NCI-H226 (cell line): ENCODE results near the gene SFMBT1.

Source experiments
- DNase-seq: peaks from one replicate; pipeline ENCODE4 v3.0.0-alpha.2; 2015

Gene SFMBT1

DNA sequence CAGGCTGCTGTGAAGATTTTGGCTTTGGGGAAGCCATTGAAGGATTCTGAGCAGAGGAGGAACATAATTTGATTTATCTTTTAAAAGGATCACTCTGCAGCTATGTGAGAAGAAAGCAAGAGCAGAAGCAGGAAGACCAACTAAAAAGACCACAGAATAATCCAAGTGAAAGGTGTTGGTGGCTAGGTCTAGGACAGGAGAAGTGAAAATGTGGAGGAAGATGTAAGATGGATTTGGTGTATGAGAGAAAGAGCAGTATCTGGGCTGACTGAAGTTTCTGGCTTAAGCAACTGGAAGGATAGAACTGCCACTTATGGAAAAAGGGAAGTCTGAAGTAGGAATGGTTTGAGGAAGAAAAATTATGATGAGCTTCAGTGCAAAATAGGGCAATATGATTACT, 62.0 kb downstream of the SFMBT1 start:
- DNase-seq: no peak

DNA sequence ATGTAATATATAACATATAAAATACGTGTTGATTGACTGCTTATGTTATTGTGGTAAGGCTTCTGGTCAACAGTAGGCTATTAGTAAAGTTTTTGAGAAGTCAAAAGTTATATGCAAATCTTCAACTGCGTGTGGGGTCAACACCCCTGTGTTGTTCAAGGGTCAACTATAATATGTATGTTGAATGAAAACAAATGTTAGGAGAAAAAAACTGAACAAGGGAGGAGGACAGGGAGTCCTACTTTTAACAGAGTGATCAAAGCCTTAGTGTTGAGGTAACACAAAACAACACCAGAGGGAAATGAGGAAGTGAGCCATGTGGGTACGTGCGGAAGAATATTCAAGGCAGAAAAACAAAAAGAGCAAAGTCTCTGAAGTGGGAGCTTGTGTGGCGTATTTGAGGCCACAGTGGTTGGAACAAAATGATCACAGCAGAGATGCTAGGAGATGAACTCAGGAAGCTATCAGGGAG, 62.5 kb downstream of the SFMBT1 start:
- DNase-seq: no peak

GRCh38 chr3:52982839-52983238, 63.0 kb downstream of the SFMBT1 start:
- DNase-seq: no peak

GRCh38 chr3:52979190-52979983, 66.5 kb downstream of the SFMBT1 start:
- no peak for DNase-seq

DNA sequence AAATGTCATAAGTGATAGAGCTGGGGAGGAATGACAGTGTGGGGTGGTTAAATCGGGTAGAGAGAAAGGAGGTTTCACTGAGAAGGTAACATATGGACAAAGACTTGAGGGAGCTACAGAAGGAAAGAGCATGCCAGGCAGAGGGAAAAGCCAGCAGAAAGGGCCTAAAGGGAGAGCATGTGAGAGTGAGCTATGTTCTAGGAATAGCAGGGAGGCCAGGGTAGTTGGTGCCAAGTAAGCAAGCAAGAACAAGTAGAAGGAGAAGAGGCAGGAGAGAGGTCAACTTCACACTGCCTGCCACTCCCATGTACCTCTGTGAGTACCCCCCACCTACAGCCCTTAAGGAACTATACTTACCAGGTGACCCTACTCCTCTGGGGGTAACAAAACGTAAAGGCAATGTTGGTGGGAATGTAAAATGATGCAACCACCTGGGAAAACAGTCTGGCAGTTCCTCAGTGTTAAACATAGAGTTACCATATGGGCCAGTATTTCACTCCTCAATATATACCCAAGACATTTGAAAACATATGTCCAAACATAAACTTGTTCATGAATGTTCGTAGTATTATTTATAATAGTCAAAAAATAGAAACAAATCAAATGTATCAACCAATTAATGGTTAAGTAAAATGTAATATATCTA, 67.6 kb downstream of the SFMBT1 start:
- no peak for DNase-seq

GRCh38 chr3:52973806-52974205, 72.1 kb downstream of the SFMBT1 start:
- peak; percentile 12 for DNase-seq

- no peak for DNase-seq
These were observed 74.0 kb downstream of the SFMBT1 start for GRCh38 chr3:52971895-52972294.

GRCh38 chr3:52967398-52967797, 78.5 kb downstream of the SFMBT1 start:
- no peak for DNase-seq

- DNase-seq: no peak
These were observed 83.7 kb downstream of the SFMBT1 start for GRCh38 chr3:52962160-52962559.

DNA sequence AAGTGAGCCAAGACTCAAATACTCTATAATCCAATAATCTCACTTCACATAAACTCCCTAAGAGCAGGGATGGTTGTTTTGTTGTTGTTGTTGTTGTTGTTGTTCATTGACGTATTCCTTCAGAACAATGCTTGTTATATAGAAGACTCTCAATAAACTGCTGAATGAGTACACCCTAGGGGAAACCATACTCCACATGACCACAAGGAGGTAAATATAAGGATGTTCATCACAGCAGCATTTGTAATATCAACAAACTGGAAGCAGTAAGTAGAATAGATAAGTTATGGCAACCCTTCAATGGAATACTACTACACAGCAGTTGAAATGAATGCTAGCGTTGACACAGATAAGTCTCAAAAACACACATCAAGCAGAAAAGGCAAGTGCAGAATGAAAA, 86.1 kb downstream of the SFMBT1 start:
- no peak for DNase-seq

GRCh38 chr3:52939600-52939999, 106.3 kb downstream of the SFMBT1 start:
- no peak for DNase-seq

GRCh38 chr3:52934630-52935530, 111.0 kb downstream of the SFMBT1 start:
- peak; percentile 14 for DNase-seq

DNA sequence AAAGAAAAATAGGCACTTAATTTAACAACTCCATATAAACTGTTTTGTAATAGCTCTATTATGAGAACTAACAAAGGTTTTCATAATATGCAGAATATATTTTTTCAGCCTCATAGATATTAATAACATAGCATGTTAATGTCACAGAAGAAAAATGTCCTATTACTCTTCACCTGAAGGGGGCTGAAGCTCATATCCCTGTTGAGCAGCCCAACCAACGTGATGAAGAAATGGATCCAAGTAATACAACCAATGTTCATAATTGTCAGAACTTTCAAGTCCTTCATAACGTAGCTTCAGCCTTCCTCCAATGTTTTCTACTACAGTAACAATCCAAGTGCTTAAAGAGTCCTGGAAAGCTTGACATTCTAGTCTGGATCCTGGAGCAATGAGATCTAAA, 114.0 kb downstream of the SFMBT1 start:
- DNase-seq: no peak

DNA sequence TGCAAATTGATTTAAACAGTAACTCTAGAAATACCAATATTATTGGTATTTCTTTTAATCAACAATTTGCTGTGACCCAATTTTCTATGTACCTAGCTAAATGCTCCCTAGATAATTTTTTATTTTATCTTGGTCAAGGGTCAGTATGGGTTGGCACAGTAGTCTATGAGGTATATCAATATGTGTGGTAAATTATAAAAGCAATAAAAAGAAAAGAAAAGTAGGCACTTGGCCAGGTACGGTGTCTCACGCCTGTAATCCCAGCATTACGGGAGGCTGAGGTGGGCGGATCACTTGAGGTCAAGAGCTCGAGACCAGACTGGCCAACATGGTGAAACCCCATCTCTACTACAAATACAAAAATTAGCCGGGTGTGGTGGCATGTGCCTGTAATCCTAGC, 114.5 kb downstream of the SFMBT1 start:
- DNase-seq: no peak

DNA sequence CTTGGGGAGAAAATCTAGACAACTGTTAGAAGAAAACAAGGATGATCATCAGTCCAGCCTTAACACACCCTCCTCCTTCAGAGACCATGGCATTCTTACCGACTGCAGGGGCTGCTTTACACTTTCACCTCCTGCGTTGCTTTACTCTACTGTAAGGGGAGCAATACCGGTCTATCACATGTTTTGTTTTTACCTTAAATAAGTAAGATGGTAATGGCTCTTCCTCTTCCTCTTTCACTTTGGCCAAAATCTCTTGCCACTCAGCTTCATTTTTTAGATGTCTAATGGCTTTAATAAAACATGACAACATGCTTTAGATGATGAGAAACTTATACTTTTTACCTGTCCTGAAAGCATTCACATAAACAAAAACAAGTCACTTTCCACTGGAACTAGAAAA, 115.1 kb downstream of the SFMBT1 start:
- DNase-seq: no peak

GRCh38 chr3:52926554-52926953, 119.3 kb downstream of the SFMBT1 start:
- no peak for DNase-seq

- no peak for DNase-seq
These were observed 120.2 kb downstream of the SFMBT1 start for GRCh38 chr3:52925405-52926313.

- no peak for DNase-seq
These were observed 121.9 kb downstream of the SFMBT1 start for GRCh38 chr3:52923963-52924362.

GRCh38 chr3:52920841-52921240, 125.0 kb downstream of the SFMBT1 start:
- DNase-seq: no peak

DNA sequence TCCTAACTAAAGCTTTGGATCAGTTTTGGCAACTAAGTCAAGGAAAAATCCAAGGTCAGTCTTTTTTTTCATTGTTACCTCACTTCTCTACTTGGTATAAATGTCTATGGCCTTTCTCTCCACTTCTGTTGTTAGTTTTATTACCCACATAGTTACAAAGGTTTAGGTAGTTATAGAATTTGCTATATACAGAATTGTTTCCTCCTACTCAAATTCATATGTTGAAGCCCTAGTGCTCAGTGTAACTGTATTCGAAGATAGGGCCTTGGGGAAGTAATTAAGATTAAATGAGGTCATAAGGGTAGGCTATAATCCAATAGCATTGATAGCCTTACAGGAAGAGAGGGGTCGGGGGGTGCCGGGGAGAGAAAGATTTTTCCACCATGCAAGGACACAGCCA, 128.8 kb downstream of the SFMBT1 start:
- DNase-seq: no peak

DNA sequence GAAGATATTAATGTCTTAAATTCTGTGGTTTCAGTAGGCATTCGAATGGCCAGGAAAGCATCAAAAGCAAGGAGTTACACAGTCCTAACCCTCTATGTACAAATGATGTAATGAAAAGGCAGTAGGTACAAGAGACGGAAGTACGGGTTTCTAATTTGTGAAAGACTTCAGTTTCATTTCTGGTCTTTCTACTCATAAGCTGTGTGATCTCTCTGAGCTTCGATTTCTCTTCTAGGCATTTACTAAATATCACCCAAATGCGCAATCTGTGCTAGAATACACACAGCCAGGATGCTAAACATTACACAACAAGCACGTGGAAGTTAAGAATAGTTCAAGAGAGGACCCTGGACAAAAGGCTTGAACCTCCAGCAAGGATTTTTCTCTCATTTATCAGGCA, 130.6 kb downstream of the SFMBT1 start:
- no peak for DNase-seq
